H1 (cell line): ENCODE measurements around the gene TUBGCP2. TPM values are rescaled to one million over a fixed set of nuclear protein-coding genes. Genes with fewer than 3 reads are reported as not detected.

ENCODE experiments used
- BRCA1 ChIP-seq: IDR thresholded peaks from 2 replicates; pipeline ENCODE4 v1.6.1; 2012; ENCODE audit warnings: low read depth, low read length, improper control_type of control experiment
- CBX8 ChIP-seq: fragments of 300-800, 300-1000 bp; sonication (generic); IDR thresholded peaks from 2 replicates; pipeline ENCODE4 v1.7.1; 2016; ENCODE audit warnings: low read depth, low read length, borderline replicate concordance
- CTCF ChIP-seq, 3 experiments: IDR thresholded peaks; 1 replicate in 2 of 3; 2 replicates in 1 of 3; pipeline versions ENCODE4 v1.5.1 to v1.6.1; 2011; ENCODE audit warnings: low read length in 3 of 3, mild to moderate bottlenecking in 3 of 3, inconsistent platforms in 2 of 3, low read depth in 1 of 3, moderate library complexity in 1 of 3; ENCODE audit not compliant: insufficient read depth in 1 of 3; ENCODE audit errors: control extremely low read depth in 1 of 3
- GABPA ChIP-seq: IDR thresholded peaks from 2 replicates; pipeline ENCODE4 v1.6.1; 2011; ENCODE audit warnings: mild to moderate bottlenecking, low read length, moderate library complexity, borderline replicate concordance; ENCODE audit not compliant: insufficient read depth
- JUND ChIP-seq: IDR thresholded peaks from 2 replicates; pipeline ENCODE4 v1.6.1; 2011; ENCODE audit warnings: mild to moderate bottlenecking, improper control_type of control experiment, low read length
- POU5F1 ChIP-seq: IDR thresholded peaks from 2 replicates; pipeline ENCODE4 v1.6.1; 2011; ENCODE audit warnings: low read depth, mild to moderate bottlenecking, low read length, moderate library complexity
- SIRT6 ChIP-seq: IDR thresholded peaks from one replicate; pipeline ENCODE4 v1.7.1; 2012; ENCODE audit warnings: low read length, inconsistent platforms
- polyA plus RNA-seq, 7 experiments: library from polyadenylated mRNA; depleted of rRNA in 3 of 7; stranded (reverse) in 5 of 7; unstranded in 2 of 7; fragments of >200 nt in 5 of 7; fragments of 200-250 nt in 2 of 7; gene quantifications; 1 replicate in 5 of 7; 2 replicates in 1 of 7; 4 replicates in 1 of 7; pipeline versions ENCODE4 v1.2.1 to v1.2.3, GENCODE V29; 2011 to 2013; ENCODE audit warnings: missing spikeins in 2 of 7, mixed read lengths in 2 of 7
- total RNA-seq: library from RNA; stranded (reverse); fragmentation: NEBNext Ultra II Directional; extraction: Animal tissue kit (Norgen Biotek cat#: 25700); gene quantifications from 2 replicates; pipeline ENCODE4 v1.2.1, GENCODE V29; 2021

TUBGCP2 gene
- total and polyA plus RNA-seq, 2 of the 8 experiments (the other 6 are each of a cell fraction or from before 2014, with no cell fraction given) = 34.9 to 51.9 TPM

- TF ChIP-seq GABPA (no peak), POU5F1 (no peak), SIRT6 (no peak), CBX8 (no peak), CTCF (IDR thresholded peaks at IDR 0.05; ENCODE audit: control extremely low read depth in 1 of 3, insufficient read depth in 1 of 3, low read depth in 1 of 3, low read length in 3 of 3) (no peak), BRCA1 (no peak), JUND (no peak)
These were observed 9.4 kb downstream of the TUBGCP2 start (continued) for GRCh38 chr10:133299224-133299623.
